GM19023 (cell line): Measurements from ENCODE around the gene KLC1.

Experiments
- ATAC-seq: cut with Tn5 transposase; IDR thresholded peaks from one replicate; pipeline ENCODE4 v1.9.1; 2021; ENCODE audit warnings: mild to moderate bottlenecking, moderate library complexity; ENCODE audit not compliant: unreplicated experiment

Gene KLC1

DNA sequence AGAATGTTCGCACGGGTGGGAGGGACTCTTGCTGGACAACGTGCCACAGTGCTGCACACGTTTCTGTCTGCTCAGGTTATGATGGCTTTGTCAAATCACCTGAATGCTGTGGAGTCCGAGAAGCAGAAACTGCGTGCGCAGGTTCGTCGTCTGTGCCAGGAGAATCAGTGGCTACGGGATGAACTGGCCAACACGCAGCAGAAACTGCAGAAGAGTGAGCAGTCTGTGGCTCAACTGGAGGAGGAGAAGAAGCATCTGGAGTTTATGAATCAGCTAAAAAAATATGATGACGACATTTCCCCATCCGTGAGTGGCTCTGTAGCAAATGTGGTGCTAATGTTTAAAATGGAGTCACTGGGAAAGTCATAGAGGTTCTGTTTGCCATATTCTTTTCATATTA is 28.5 kb downstream of the KLC1 start:
- no peak for ATAC-seq

- no peak for ATAC-seq
Observed at GRCh38 chr14:103659631-103660030, 30.6 kb downstream of the KLC1 start.

DNA sequence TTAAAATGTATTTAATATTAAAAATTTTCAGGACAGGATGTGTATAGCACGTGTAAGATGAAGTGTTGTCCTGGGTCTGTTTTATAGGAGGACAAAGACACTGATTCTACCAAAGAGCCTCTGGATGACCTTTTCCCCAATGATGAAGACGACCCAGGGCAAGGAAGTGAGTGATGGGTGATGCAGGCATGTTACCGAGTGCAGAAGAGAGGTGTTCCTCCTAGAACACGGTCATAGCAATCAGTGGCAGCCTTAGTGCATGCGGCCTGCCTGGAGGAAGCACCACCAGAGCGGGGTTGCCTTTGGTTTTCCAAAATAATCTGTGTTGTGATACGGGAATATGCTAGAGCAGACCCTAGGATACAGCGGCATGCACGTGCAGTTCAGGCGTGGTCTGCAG is 33.0 kb downstream of the KLC1 start:
- ATAC-seq = no peak

GRCh38 chr14:103662591-103662990 is 33.6 kb downstream of the KLC1 start:
- no peak for ATAC-seq

GRCh38 chr14:103663506-103663905 is 34.5 kb downstream of the KLC1 start:
- no peak for ATAC-seq

DNA sequence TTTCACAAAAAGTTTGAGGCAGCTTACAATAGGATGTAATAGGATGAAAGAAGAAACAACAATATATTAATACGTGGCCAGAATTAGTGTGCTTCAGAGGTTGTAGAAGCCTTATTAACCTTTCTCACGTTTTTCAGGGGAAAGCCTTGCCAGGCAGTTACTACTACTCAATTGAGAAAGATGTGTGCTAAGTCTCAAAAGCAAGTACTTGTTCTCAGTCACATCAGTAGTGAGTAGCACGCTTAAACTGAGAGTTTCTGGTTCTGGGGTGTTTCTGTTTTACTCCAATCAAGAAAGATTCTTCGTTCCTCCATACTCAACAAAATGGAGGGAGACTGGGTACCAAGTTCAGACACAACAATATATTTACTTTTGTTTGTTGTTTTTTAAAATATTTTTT is 38.7 kb downstream of the KLC1 start:
- ATAC-seq = no peak

- no peak for ATAC-seq
Observed at GRCh38 chr14:103668117-103668516, 39.1 kb downstream of the KLC1 start.

GRCh38 chr14:103669370-103669769 is 40.4 kb downstream of the KLC1 start:
- no peak for ATAC-seq

GRCh38 chr14:103671911-103672310 is 42.9 kb downstream of the KLC1 start:
- ATAC-seq = no peak

- no peak for ATAC-seq
Observed at GRCh38 chr14:103675957-103676356, 46.9 kb downstream of the KLC1 start.

DNA sequence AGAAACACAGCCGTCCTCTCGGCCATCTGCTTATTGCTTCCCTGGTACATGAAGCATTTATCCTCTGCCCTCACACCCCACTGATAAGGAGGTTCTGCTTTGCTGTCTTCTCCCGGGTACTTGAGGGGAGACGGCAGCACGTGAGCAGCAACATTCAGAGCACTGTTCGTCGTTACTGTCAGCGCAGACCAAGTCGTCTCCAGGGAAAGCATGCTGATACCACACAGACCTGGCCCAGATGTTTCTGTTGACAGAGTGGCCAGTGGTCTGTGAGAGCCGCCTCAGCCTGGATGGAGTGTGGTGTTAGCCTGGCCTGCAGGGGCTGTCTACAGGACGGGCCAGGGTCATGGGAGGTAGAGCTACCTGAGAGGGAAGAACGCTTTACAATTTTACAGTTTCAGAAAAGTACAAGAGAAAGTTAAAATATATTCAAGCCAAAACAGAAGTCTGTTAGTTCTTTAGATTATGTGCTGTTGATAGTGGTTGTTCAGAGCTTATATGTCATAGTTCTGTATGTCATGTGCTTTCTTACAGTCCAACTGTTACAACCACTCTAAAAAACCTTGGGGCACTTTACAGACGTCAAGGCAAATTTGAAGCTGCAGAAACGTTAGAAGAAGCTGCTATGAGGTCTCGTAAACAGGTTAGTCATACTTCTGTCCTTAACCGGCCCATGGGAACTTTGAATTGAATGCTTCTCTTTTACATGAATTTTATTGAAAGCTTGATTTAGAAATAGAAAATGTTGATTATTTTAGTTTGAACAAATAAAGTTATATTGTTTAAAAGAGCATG is 48.1 kb downstream of the KLC1 start:
- no peak for ATAC-seq

- ATAC-seq = no peak
Observed at GRCh38 chr14:103679351-103679750, 50.3 kb downstream of the KLC1 start.

DNA sequence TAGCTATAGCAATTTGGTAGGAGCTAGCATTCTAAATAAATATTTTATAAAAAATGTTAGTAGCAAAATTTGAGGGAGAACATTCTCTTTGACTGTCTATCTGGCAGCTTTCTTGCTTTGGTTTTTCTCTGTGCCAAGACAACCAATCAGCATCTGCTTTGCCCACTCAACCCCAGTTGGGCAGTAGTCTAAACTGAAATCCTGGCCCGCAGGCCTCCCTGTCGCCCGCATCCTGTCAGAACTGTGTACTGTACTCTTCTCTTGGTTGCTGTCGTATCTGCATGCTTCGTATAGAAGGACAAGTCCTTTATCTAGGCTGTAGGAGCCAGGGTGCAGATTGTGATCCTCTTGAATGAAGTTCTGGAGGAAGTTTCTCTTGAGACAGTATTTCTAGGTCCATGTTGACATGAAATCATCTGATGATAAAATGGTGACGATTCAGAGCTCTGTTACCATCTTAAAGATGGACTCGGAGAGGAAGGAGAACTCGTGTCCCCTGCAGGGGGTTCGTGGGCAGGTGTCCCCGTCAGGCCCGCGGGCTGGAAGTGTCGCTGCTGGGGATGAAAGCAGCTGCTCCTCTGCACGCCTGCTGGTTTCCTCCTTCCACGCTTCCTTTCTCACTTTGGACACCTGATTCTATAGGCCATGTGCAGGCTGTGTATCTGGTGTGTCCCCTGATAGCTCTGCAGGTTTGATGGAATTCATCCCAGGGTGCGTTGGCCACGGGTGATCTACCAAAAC is 51.6 kb downstream of the KLC1 start:
- ATAC-seq = no peak

DNA sequence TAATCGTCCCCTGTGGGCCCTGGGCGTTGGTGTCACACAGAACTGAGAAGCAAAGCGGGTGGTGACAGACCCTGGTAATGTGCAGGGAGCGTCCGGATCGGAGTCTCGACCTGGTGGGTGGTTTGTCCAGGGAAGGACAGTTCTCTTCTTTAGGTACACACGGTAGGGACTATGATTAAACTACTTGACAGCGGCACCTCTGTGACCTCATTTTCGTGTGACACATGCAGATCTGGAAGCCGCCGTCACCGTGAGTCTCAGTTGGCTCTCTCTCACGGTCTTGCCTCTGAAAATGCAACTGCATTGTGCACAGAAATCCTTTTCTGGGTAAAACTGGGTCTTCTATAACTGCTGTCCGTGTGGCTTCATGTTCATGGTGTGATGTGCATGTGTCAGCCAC is 54.1 kb downstream of the KLC1 start:
- ATAC-seq = no peak

GRCh38 chr14:103684471-103684870 is 55.5 kb downstream of the KLC1 start:
- ATAC-seq = no peak

DNA sequence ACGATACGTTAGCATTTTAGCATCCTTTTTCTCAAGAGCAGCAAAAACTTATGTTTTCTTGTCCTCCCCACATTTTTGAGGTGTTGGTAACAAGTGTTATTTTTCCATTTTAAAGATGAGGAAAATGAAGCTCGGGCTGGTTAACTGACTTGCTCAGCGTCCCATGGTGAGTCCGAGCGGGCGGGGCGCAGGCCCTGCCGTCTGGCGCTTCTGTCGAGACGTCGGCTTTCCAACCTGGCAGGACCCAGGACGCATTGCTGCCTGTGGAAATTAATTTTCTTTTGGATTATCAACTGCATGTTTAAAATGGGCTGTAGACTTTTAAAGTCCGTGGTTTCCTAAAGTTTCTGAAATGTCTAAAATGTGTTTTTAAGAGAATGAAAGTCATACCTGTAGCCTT is 55.9 kb downstream of the KLC1 start:
- ATAC-seq = no peak

DNA sequence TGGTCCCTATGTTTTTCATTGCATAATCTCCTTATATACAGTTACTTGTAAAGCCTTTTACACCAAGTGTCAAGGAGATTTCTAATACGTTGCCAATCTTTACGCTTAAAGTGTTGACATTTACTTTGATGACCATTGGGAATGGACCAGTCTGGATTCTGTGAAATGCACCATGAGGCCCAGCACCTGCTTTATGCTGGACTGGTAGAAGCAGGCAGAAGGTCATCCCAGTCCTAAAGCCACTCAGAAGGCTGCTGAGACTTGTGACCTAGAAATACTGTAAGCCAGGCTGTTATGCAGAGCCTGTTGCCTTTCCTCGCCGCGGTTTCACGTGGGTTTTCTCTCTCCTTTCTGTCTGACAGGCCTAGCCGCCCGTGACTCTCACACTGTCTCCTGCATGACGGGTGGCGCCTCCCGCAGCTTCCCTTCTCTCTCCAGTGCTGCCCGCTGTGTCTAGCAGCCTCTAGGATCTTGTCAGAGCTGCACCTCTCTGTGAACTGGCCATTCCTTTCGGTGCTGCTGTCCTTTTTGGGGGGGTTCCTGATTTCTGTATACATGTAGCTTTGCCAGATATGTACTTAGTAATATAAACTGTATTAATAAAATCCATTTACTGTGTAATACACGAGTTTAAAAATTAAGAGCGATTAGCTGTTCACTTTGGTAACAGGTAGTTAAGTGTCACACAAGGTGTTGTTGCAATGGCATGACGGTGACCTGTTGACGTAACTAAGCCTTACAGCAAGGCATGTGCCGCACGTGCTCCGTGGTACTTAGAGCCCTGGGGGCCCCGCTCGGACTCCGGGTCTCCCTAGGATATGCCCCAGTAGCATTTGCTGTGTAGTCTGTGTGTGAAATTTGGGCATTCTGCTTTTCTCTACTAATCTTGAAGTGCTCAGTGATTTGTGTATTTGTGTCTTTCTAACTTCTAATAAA is 56.5 kb downstream of the KLC1 start:
- ATAC-seq = no peak

DNA sequence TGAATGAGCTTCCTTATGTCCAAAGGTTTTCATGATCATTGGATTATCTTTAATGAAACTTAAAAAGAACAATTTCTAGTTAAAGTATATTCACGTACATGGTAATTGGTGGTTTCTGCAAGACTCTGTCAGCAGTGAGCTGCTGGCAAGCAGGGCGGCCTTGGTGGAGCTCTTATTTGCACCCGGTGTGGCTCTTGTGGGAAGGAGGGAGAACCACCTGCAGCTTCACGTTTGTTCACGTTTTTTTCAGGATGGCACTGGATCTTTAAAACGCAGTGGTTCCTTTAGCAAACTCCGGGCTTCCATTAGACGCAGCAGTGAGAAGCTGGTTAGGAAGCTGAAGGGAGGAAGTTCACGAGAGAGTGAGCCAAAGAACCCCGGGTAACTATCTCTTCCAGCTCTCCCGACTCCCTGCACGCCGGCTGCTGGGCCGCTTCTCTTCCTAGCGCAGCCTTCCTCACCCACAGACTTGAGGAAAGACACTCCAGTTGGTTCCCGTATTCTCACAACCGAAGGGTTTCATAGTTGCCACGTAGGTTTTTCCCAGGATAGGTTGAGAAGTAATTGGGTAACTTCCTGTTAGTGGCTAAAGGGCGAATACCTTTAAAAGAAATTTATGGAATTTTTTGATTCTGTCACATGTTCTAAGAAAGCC is 57.9 kb downstream of the KLC1 start:
- ATAC-seq = no peak

DNA sequence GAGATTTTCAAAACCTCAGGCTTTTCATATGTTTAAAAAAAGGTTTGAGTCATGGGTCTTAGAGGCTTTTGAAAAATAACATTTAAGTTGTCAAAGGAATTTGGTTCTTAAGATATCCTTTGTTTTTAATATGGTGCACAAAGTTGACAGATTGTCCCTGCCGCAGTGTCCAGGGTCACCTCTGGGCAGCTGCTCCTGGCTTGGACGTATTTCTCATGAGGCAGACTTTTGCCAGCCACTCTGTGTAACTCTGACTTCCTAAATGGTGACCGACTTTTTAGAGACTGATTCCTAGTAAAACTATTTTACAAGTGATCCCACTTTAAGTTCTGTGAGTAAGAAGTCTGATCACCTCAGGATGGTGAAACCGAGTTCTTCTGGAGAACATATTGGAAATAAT is 58.7 kb downstream of the KLC1 start:
- no peak for ATAC-seq

DNA sequence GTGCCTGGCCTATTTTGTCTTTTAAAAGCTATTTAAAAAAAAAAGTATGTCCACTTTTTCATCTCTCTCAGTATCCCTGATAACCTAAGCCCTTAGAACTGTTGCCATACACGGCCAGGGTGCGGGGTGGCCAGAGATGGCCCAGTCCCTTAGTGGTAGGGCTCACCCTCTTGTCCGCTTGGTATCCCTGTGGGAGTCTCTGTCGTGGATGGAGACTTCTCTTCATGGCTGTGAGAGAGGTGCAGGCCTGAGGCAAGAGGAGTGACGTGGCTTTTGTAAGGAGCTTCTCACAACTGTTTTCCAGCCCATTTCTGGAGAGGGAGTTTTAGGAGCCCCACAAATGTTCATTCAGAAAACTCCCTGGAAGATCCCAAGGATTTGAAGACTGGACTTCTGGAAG is 59.4 kb downstream of the KLC1 start:
- no peak for ATAC-seq
